Liver (tissue), 9 donors: ENCODE data around the gene PRDM12. TPM values are rescaled to one million over a fixed set of nuclear protein-coding genes. Genes with fewer than 3 reads are reported as not detected.

Experiments used
- DNase-seq: peaks from one replicate; pipeline ENCODE4 v3.0.0-alpha.2; 2017; ENCODE audit warnings: low spot score
- H3K27ac ChIP-seq, 2 donors: one replicate each; pipeline ENCODE4 v1.7.0; 2013; ENCODE audit warnings: inconsistent platforms in 2 of 2, low read length in 2 of 2, control low read depth in 1 of 2, low read depth in 1 of 2, mild to moderate bottlenecking in 1 of 2
- H3K27me3 ChIP-seq, 4 donors: one replicate each; pipeline versions ENCODE4 v1.6.1 to v1.7.0; 2013; ENCODE audit warnings: low read length in 3 of 4, inconsistent platforms in 1 of 4, mild to moderate bottlenecking in 1 of 4, moderate library complexity in 1 of 4; ENCODE audit not compliant: control insufficient read depth in 4 of 4, insufficient read depth in 4 of 4
- H3K36me3 ChIP-seq, 4 donors: one replicate each; pipeline versions ENCODE4 v1.6.1 to v1.7.0; 2013; ENCODE audit warnings: low read length in 3 of 4, mild to moderate bottlenecking in 3 of 4, low read depth in 1 of 4, moderate library complexity in 1 of 4; ENCODE audit not compliant: control insufficient read depth in 4 of 4, insufficient read depth in 3 of 4
- H3K4me1 ChIP-seq, 4 donors: one replicate each; pipeline versions ENCODE4 v1.6.1 to v1.7.0; 2013; ENCODE audit warnings: low read length in 3 of 4, mild to moderate bottlenecking in 3 of 4, moderate library complexity in 1 of 4; ENCODE audit not compliant: control insufficient read depth in 4 of 4, insufficient read depth in 4 of 4
- H3K4me3 ChIP-seq, 3 donors: one replicate each; pipeline versions ENCODE4 v1.6.1 to v1.7.0; 2013; ENCODE audit warnings: low read length in 3 of 3, control low read depth in 1 of 3, low read depth in 1 of 3, mild to moderate bottlenecking in 1 of 3
- H3K9ac ChIP-seq, 2 donors: one replicate each; pipeline ENCODE4 v1.7.0; 2013; ENCODE audit warnings: low read length in 2 of 2, mild to moderate bottlenecking in 2 of 2, moderate library complexity in 2 of 2, control low read depth in 1 of 2, low read depth in 1 of 2
- H3K9me3 ChIP-seq, 4 donors: one replicate each; pipeline versions ENCODE4 v1.6.1 to v1.7.0; 2013; ENCODE audit warnings: low read length in 3 of 4; ENCODE audit not compliant: control insufficient read depth in 4 of 4
- CTCF ChIP-seq: fragments of 150-350 bp; IDR thresholded peaks from 2 replicates; pipeline ENCODE4 v1.5.1; 2017; ENCODE audit warnings: improper control_type of control experiment, low read depth, low read length; ENCODE audit not compliant: missing input control
- EGR1 ChIP-seq, 2 donors: IDR thresholded peaks; 2 replicates each; pipeline ENCODE4 v1.6.1; 2016 to 2018; ENCODE audit warnings: antibody characterized with exemption in 2 of 2, low read depth in 2 of 2
- FOXA1 ChIP-seq: IDR thresholded peaks from 2 replicates; pipeline ENCODE4 v1.6.1; 2016; ENCODE audit warnings: antibody characterized with exemption
- FOXA2 ChIP-seq: IDR thresholded peaks from 2 replicates; pipeline ENCODE4 v1.6.1; 2016; ENCODE audit warnings: antibody characterized with exemption
- GABPA ChIP-seq, 2 donors: IDR thresholded peaks in 1 of 2; conservative IDR thresholded peaks in 1 of 2; 2 replicates each; pipeline ENCODE4 v1.6.1; 2016; ENCODE audit warnings: antibody characterized with exemption in 2 of 2, mild to moderate bottlenecking in 1 of 2, moderate library complexity in 1 of 2
- HNF4A ChIP-seq, 2 donors: conservative IDR thresholded peaks; 2 replicates each; pipeline ENCODE4 v1.6.1; 2016; ENCODE audit warnings: antibody characterized with exemption in 2 of 2, mild to moderate bottlenecking in 2 of 2
- HNF4G ChIP-seq: IDR thresholded peaks from 2 replicates; pipeline ENCODE4 v1.6.1; 2016; ENCODE audit warnings: antibody characterized with exemption
- JUND ChIP-seq, 2 donors: IDR thresholded peaks; 2 replicates each; pipeline ENCODE4 v1.6.1; 2016; ENCODE audit warnings: antibody characterized with exemption in 2 of 2
- MAX ChIP-seq: IDR thresholded peaks from 2 replicates; pipeline ENCODE4 v1.6.1; 2016; ENCODE audit warnings: antibody characterized with exemption
- NR2F2 ChIP-seq: IDR thresholded peaks from 2 replicates; pipeline ENCODE4 v1.6.1; 2016; ENCODE audit warnings: antibody characterized with exemption
- RAD21 ChIP-seq, 2 donors: IDR thresholded peaks; 2 replicates each; pipeline ENCODE4 v1.6.1; 2016; ENCODE audit warnings: antibody characterized with exemption in 2 of 2, mild to moderate bottlenecking in 2 of 2
- REST ChIP-seq: IDR thresholded peaks from 2 replicates; pipeline ENCODE4 v1.6.1; 2016; ENCODE audit warnings: antibody characterized with exemption, mild to moderate bottlenecking
- RXRA ChIP-seq, 2 donors: IDR thresholded peaks; 2 replicates each; pipeline ENCODE4 v1.6.1; 2017 to 2018; ENCODE audit warnings: antibody characterized with exemption in 2 of 2, mild to moderate bottlenecking in 1 of 2
- SP1 ChIP-seq: IDR thresholded peaks from 2 replicates; pipeline ENCODE4 v1.6.1; 2018; ENCODE audit warnings: antibody characterized with exemption, mild to moderate bottlenecking
- TAF1 ChIP-seq: conservative IDR thresholded peaks from 2 replicates; pipeline ENCODE4 v1.6.1; 2016; ENCODE audit warnings: antibody characterized with exemption, mild to moderate bottlenecking
- YY1 ChIP-seq: IDR thresholded peaks from 2 replicates; pipeline ENCODE4 v1.6.1; 2016; ENCODE audit warnings: antibody characterized with exemption, mild to moderate bottlenecking
- ZBTB33 ChIP-seq: IDR thresholded peaks from 2 replicates; pipeline ENCODE4 v1.6.1; 2016; ENCODE audit warnings: antibody characterized with exemption
- WGBS: extraction: QIAGEN DNeasy Blood & Tissue Kit; methylation state at CpG from one replicate; pipeline ENCODE4 v1.1.7; 2013; 5-methylcytosine and 5-hydroxymethylcytosine counted together
- polyA plus RNA-seq, 2 donors: library from polyadenylated mRNA; stranded (reverse) in 1 of 2; unstranded in 1 of 2; fragments of 200-250 nt in 1 of 2; fragments of >200 nt in 1 of 2; fragmentation: Nextera tagmentation in 1 of 2; extraction: Ambion mirVana in 1 of 2; gene quantifications; one replicate each; pipeline versions ENCODE4 v1.2.1 to v1.2.3, GENCODE V29; 2013 to 2015
- total RNA-seq, 2 donors: library from RNA; depleted of rRNA; stranded (reverse); fragments of >200 nt; gene quantifications; one replicate each; pipeline ENCODE4 v1.2.3, GENCODE V29; 2014
- donor health status: healthy.
- donor health status: healthy.
- donor health status: healthy.
- donor health status: healthy.
- donor health status: healthy.

The PRDM12 gene
- total and polyA plus RNA-seq, 4 donors, result 0.02 TPM; not detected in 3

GRCh38 chr9:130712564-130713285, 48.3 kb downstream of the PRDM12 start:
- no peaks in the 10 kb centered on the region for H3K36me3 ChIP-seq
- peak overlapping the region; percentile 97 to 99 for H3K27ac ChIP-seq
- H3K4me1 ChIP-seq, result peaks cover 4 to 35% (median 24%) of the 10 kb centered on the region in 4 donors
- peak; percentile 94 for DNase-seq
- peak overlapping the region; percentile 78 to 92 for H3K9ac ChIP-seq
- under 1% methylated on average over 68 of the region's 68 CpGs for WGBS
- TF ChIP-seq CTCF (no peak), EGR1 (IDR thresholded peaks at IDR 0.05; ENCODE audit: low read depth in 2 of 2) (no peak), NR2F2 (peak; percentile 12), REST (peak; percentile 80), YY1 (peak; percentile 96), SP1 (peak; percentile 87), JUND (IDR thresholded peaks at IDR 0.05) (no peak), RAD21 (IDR thresholded peaks at IDR 0.05) (peak in 1 of 2 donors; percentile 35), RXRA (IDR thresholded peaks at IDR 0.05) (peak; percentile 35 to 40), HNF4G (no peak), GABPA (IDR thresholded peaks at IDR 0.05 in 1 of 2, conservative IDR thresholded peaks at IDR 0.05 in 1 of 2) (peak in 1 of 2 donors; percentile 49), MAX (peak; percentile 83), HNF4A (conservative IDR thresholded peaks at IDR 0.05) (peak; percentile 28 to 41)
- no peaks in the 10 kb centered on the region for H3K9me3 ChIP-seq
- H3K27me3 ChIP-seq, result no peaks in the 10 kb centered on the region
- H3K4me3 ChIP-seq, result peak overlapping the region; percentile 81 to 98 (median 82)

GRCh38 chr9:130713286-130713960, 49.0 kb downstream of the PRDM12 start:
- under 1% methylated on average over 37 of the region's 37 CpGs for WGBS
- H3K4me3 ChIP-seq, result peak overlapping the region; percentile 81 to 98 (median 82)
- H3K4me1 ChIP-seq, result peaks cover 4 to 35% (median 24%) of the 10 kb centered on the region in 4 donors
- H3K36me3 ChIP-seq, result no peaks in the 10 kb centered on the region
- no peaks in the 10 kb centered on the region for H3K9me3 ChIP-seq
- peak overlapping the region; percentile 78 to 92 for H3K9ac ChIP-seq
- DNase-seq, result peak; percentile 41
- H3K27ac ChIP-seq, result peak overlapping the region; percentile 97 to 99
- H3K27me3 ChIP-seq, result no peaks in the 10 kb centered on the region
- TF ChIP-seq FOXA2, result no peak
- TF ChIP-seq JUND (IDR thresholded peaks at IDR 0.05), result no peak
- TF ChIP-seq REST, result no peak
- TF ChIP-seq HNF4A (conservative IDR thresholded peaks at IDR 0.05), result peak in 1 of 2 donors; percentile 15
- no peak for TF ChIP-seq YY1
- TF ChIP-seq FOXA1, result no peak
- no peak for TF ChIP-seq MAX
- no peak for TF ChIP-seq EGR1 (IDR thresholded peaks at IDR 0.05; ENCODE audit: low read depth in 2 of 2)
- TF ChIP-seq RAD21 (IDR thresholded peaks at IDR 0.05), result peak; percentile 33 to 41
- no peak for TF ChIP-seq TAF1
- peak; percentile 70 for TF ChIP-seq NR2F2
- no peak for TF ChIP-seq ZBTB33
- no peak for TF ChIP-seq SP1
